GM23248 (cell line): ENCODE measurements around the gene ARHGEF28.

Source experiments
- EZH2 ChIP-seq: fragments of 200-600 bp; sonication (generic); IDR thresholded peaks from 2 replicates; pipeline ENCODE4 v1.6.1; 2018; ENCODE audit warnings: antibody characterized with exemption, mild to moderate bottlenecking; ENCODE audit not compliant: insufficient read depth, poor library complexity, severe bottlenecking
- EZH2phosphoT487 ChIP-seq: fragments of 200-600 bp; sonication (generic); IDR thresholded peaks from 2 replicates; pipeline ENCODE4 v1.6.1; 2018; ENCODE audit warnings: antibody characterized with exemption, moderate library complexity, mild to moderate bottlenecking, low read depth; ENCODE audit not compliant: insufficient read depth

DNA sequence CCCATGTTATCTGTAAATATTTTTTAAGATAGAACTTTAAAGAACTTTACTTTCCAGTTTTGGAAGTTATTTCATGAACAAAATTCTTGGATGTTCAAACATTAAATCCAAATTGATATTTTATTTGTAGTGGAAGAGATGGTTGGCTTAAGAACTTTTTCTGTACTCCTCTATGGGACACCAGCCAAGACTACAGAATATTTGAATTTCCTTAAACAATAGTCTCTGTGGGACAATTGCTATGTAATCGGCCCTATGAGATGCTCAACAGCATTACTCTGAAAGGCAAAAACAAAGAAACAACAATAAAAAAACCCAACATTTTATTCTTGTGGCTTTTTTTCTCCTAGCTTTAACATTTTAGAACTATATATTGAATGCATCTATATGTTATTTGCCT is 289.3 kb downstream of the ARHGEF28 start:
- TF ChIP-seq EZH2 (no peak), EZH2phosphoT487 (no peak)
